ENCODE measurements around the gene CASP9.
"Not testable (repeated sequence)": the region's sequence is repeated elsewhere in the genome, so short reads cannot be mapped to it uniquely, and the experiment has no call there.

Gene CASP9

GRCh38 chr1:15500184-15501178 is 23.5 kb downstream of the CASP9 start:
- no peak for DNase-seq (ENCODE audit: low read depth in 2 of 2)

- DNase-seq (ENCODE audit: low read depth in 2 of 2), result no peak
Measured at GRCh38 chr1:15493869-15494390, 30.1 kb downstream of the CASP9 start.

- DNase-seq (ENCODE audit: low read depth in 2 of 2), result no peak
Measured at GRCh38 chr1:15492596-15492995, 31.4 kb downstream of the CASP9 start.

GRCh38 chr1:15491010-15491409 is 33.0 kb downstream of the CASP9 start:
- not testable (repeated sequence) for DNase-seq (ENCODE audit: low read depth in 2 of 2)

GRCh38 chr1:15489052-15489736 is 34.8 kb downstream of the CASP9 start:
- DNase-seq (ENCODE audit: low read depth in 2 of 2), result no peak

GRCh38 chr1:15488371-15488770 is 35.6 kb downstream of the CASP9 start:
- no peak for DNase-seq (ENCODE audit: low read depth in 2 of 2)

- DNase-seq (ENCODE audit: low read depth in 2 of 2), result not testable (repeated sequence)
Measured at GRCh38 chr1:15486844-15487610, 37.0 kb downstream of the CASP9 start.

- no peak for DNase-seq (ENCODE audit: low read depth in 2 of 2)
Measured at GRCh38 chr1:15485636-15486035, 38.4 kb downstream of the CASP9 start.

- DNase-seq (ENCODE audit: low read depth in 2 of 2), result not testable (repeated sequence)
Measured at GRCh38 chr1:15484443-15484842, 39.6 kb downstream of the CASP9 start.

- no peak for DNase-seq (ENCODE audit: low read depth in 2 of 2)
Measured at GRCh38 chr1:15483971-15484370, 40.0 kb downstream of the CASP9 start.

GRCh38 chr1:15482983-15483543 is 41.0 kb downstream of the CASP9 start:
- DNase-seq (ENCODE audit: low read depth in 2 of 2), result not testable (repeated sequence)

- DNase-seq (ENCODE audit: low read depth in 2 of 2), result not testable (repeated sequence)
Measured at GRCh38 chr1:15482455-15482854, 41.6 kb downstream of the CASP9 start.

- no peak for DNase-seq (ENCODE audit: low read depth in 2 of 2)
Measured at GRCh38 chr1:15479654-15480347, 44.2 kb downstream of the CASP9 start.

- no peak for DNase-seq (ENCODE audit: low read depth in 2 of 2)
Measured at GRCh38 chr1:15477646-15478212, 46.3 kb downstream of the CASP9 start.

- no peak for DNase-seq (ENCODE audit: low read depth in 2 of 2)
Measured at GRCh38 chr1:15476927-15477326, 47.1 kb downstream of the CASP9 start.

- DNase-seq (ENCODE audit: low read depth in 2 of 2), result no peak
Measured at GRCh38 chr1:15475752-15476314, 48.2 kb downstream of the CASP9 start, which contains the start of gene CELA2B. CELA2B (plus strand) TSS chr1:15476104; CDS start chr1:15476126, 22 bp downstream.

- no peak for DNase-seq (ENCODE audit: low read depth in 2 of 2)
Measured at GRCh38 chr1:15472587-15472986, 51.4 kb downstream of the CASP9 start.

- DNase-seq (ENCODE audit: low read depth in 2 of 2), result not testable (repeated sequence)
Measured at GRCh38 chr1:15471723-15472122, 52.3 kb downstream of the CASP9 start.

- not testable (repeated sequence) for DNase-seq (ENCODE audit: low read depth in 2 of 2)
Measured at GRCh38 chr1:15471067-15471466, 52.9 kb downstream of the CASP9 start.
